Colonic mucosa (tissue), 4 donors: ENCODE results near the gene HIF3A. TPM values are rescaled to one million over a fixed set of nuclear protein-coding genes. Genes with fewer than 3 reads are reported as not detected.

Experiments
- DNase-seq: peaks from one replicate; pipeline ENCODE4 v3.0.0-alpha.2; 2020
- H3K27ac ChIP-seq: fragments of 200-600 bp; one replicate; pipeline ENCODE4 v1.8.0; 2021
- H3K27me3 ChIP-seq: fragments of 200-600 bp; one replicate; pipeline ENCODE4 v1.8.0; 2021
- H3K36me3 ChIP-seq: fragments of 200-600 bp; one replicate; pipeline ENCODE4 v1.8.0; 2021
- H3K4me1 ChIP-seq: fragments of 200-600 bp; one replicate; pipeline ENCODE4 v1.8.0; 2021; ENCODE audit warnings: mild to moderate bottlenecking
- H3K4me3 ChIP-seq: fragments of 200-600 bp; one replicate; pipeline ENCODE4 v1.8.0; 2021
- H3K9ac ChIP-seq, 2 donors: one replicate each; pipeline ENCODE4 v1.7.0; 2013; ENCODE audit warnings: control low read depth in 2 of 2, low read depth in 2 of 2, low read length in 2 of 2
- H3K9me3 ChIP-seq: fragments of 200-600 bp; one replicate; pipeline ENCODE4 v1.8.0; 2021
- CTCF ChIP-seq: fragments of 200-600 bp; IDR thresholded peaks from one replicate; pipeline ENCODE4 v1.8.0; 2022; ENCODE audit warnings: antibody characterized with exemption, mild to moderate bottlenecking
- intact Hi-C: fragments of 100-400 bp; cut with DNase I; formaldehyde crosslinking; loops from one replicate; pipeline ENCODE4 v1.14.1; 2022
- total RNA-seq, 2 donors: library from RNA; stranded (reverse); fragmentation: NEBNext Ultra II Directional in 1 of 2; extraction: Animal tissue kit (Norgen Biotek cat#: 25700) in 1 of 2; gene quantifications; one replicate each; pipeline ENCODE4 v1.2.1, GENCODE V29; 2021
- donor health status: healthy.
- donor health status: DM: no; HTN: no; CAD: no.
- donor health status: DM: no; HTN: no; CAD: no.

HIF3A gene
- total RNA-seq, 2 donors from 2014 or later: 5.7 to 7.1 TPM

- H3K27ac ChIP-seq: no peak overlapping the region
- DNase-seq: no peak
- H3K4me3 ChIP-seq: peak overlapping the region; percentile 99
- intact Hi-C loops: loop anchor here (5.0 kb wide), 1 partner anchor 65 kb away; no protein-coding TSS in a partner anchor
- H3K9me3 ChIP-seq: no peaks in the 10 kb centered on the region
- H3K36me3 ChIP-seq: no peaks in the 10 kb centered on the region
- TF ChIP-seq CTCF: no peak
- no peaks in the 10 kb centered on the region for H3K27me3 ChIP-seq
- peaks cover 37% of the 10 kb centered on the region for H3K4me1 ChIP-seq
- H3K9ac ChIP-seq: peak overlapping the region; percentile 92 to 93
These were observed 50.7 kb downstream of the HIF3A start for GRCh38 chr19:46347572-46347883.

- H3K4me1 ChIP-seq: peaks cover 37% of the 10 kb centered on the region
- no peaks in the 10 kb centered on the region for H3K9me3 ChIP-seq
- intact Hi-C loops: loop anchor here (5.0 kb wide), 1 partner anchor 66 kb away; no protein-coding TSS in a partner anchor
- TF ChIP-seq CTCF: no peak
- H3K36me3 ChIP-seq: no peaks in the 10 kb centered on the region
- H3K27me3 ChIP-seq: no peaks in the 10 kb centered on the region
- H3K9ac ChIP-seq: peak overlapping the region; percentile 92 to 93
- H3K27ac ChIP-seq: no peak overlapping the region
- H3K4me3 ChIP-seq: no peak overlapping the region
- DNase-seq: no peak
These were observed 51.1 kb downstream of the HIF3A start for GRCh38 chr19:46347985-46348384.

- intact Hi-C loops: loop anchor here (5.0 kb wide), 1 partner anchor 67 kb away; no protein-coding TSS in a partner anchor
- peak overlapping the region; percentile 70 for H3K27ac ChIP-seq
- H3K9ac ChIP-seq: peak overlapping the region; percentile 54 to 60
- no peaks in the 10 kb centered on the region for H3K27me3 ChIP-seq
- DNase-seq: no peak
- H3K9me3 ChIP-seq: no peaks in the 10 kb centered on the region
- peaks cover 37% of the 10 kb centered on the region for H3K4me1 ChIP-seq
- no peaks in the 10 kb centered on the region for H3K36me3 ChIP-seq
- H3K4me3 ChIP-seq: no peak overlapping the region
- TF ChIP-seq CTCF: no peak
These were observed 52.6 kb downstream of the HIF3A start for GRCh38 chr19:46349311-46349993.

- peak; percentile 69 for DNase-seq
- Histone ChIP-seq H3K27ac (peak overlapping the region; percentile 70), H3K9ac (peak overlapping the region in 1 of 2 donors; percentile 74), H3K36me3 (no peaks in the 10 kb centered on the region), H3K9me3 (no peaks in the 10 kb centered on the region), H3K4me3 (peak overlapping the region; percentile 6), H3K4me1 (peaks cover 37% of the 10 kb centered on the region), H3K27me3 (no peaks in the 10 kb centered on the region)
- intact Hi-C loops: no loop called here
- TF ChIP-seq CTCF: no peak
These were observed 53.4 kb downstream of the HIF3A start for GRCh38 chr19:46350029-46350757.

GRCh38 chr19:46350758-46351159, 53.9 kb downstream of the HIF3A start:
- peak overlapping the region in 1 of 2 donors; percentile 74 for H3K9ac ChIP-seq
- H3K36me3 ChIP-seq: no peaks in the 10 kb centered on the region
- no peak for DNase-seq
- H3K4me1 ChIP-seq: peaks cover 37% of the 10 kb centered on the region
- no peak for TF ChIP-seq CTCF
- no peaks in the 10 kb centered on the region for H3K9me3 ChIP-seq
- H3K4me3 ChIP-seq: no peak overlapping the region
- peak overlapping the region; percentile 70 for H3K27ac ChIP-seq
- intact Hi-C loops: no loop called here
- H3K27me3 ChIP-seq: no peaks in the 10 kb centered on the region
